GM19240 (cell line): Measurements from ENCODE around the gene AMIGO2.
"Not testable (repeated sequence)": the region's sequence is repeated elsewhere in the genome, so short reads cannot be mapped to it uniquely, and the experiment has no call there.

Source experiments
- DNase-seq: peaks from one replicate; pipeline ENCODE4 v3.0.0; 2011; ENCODE audit warnings: low spot score; ENCODE audit not compliant: insufficient read length

The AMIGO2 gene

GRCh38 chr12:47079468-47079980 is at the start of gene AMIGO2, which contains the start of gene PCED1B:
Gene AMIGO2 (minus strand): TSS chr12:47079959. CDS start chr12:47079002, 957 bp downstream.
Gene PCED1B (plus strand): TSS chr12:47079621. CDS start chr12:47235064, 155,443 bp downstream.
- DNase-seq, result no peak

- DNase-seq, result no peak
These were observed 46.5 kb upstream of the AMIGO2 start for GRCh38 chr12:47126246-47126645.

GRCh38 chr12:47124451-47124850 is 44.7 kb upstream of the AMIGO2 start:
- DNase-seq, result no peak

- no peak for DNase-seq
These were observed 44.0 kb upstream of the AMIGO2 start for GRCh38 chr12:47123730-47124129.

- no peak for DNase-seq
These were observed 42.8 kb upstream of the AMIGO2 start for GRCh38 chr12:47122602-47123001.

GRCh38 chr12:47121146-47121545 is 41.4 kb upstream of the AMIGO2 start:
- no peak for DNase-seq

- DNase-seq, result no peak
These were observed 41.0 kb upstream of the AMIGO2 start for GRCh38 chr12:47120736-47121135.

GRCh38 chr12:47117305-47117704 is 37.5 kb upstream of the AMIGO2 start:
- not testable (repeated sequence) for DNase-seq

- no peak for DNase-seq
These were observed 34.7 kb upstream of the AMIGO2 start for GRCh38 chr12:47114481-47114892.

GRCh38 chr12:47112679-47113078 is 32.9 kb upstream of the AMIGO2 start:
- DNase-seq, result no peak

- no peak for DNase-seq
These were observed 32.1 kb upstream of the AMIGO2 start for GRCh38 chr12:47111854-47112253.

- DNase-seq, result no peak
These were observed 31.6 kb upstream of the AMIGO2 start for GRCh38 chr12:47111392-47111778.

- no peak for DNase-seq
These were observed 31.1 kb upstream of the AMIGO2 start for GRCh38 chr12:47110718-47111391.

- no peak for DNase-seq
These were observed 30.3 kb upstream of the AMIGO2 start for GRCh38 chr12:47110011-47110541.

GRCh38 chr12:47107926-47108325 is 28.2 kb upstream of the AMIGO2 start:
- no peak for DNase-seq

- DNase-seq, result no peak
These were observed 27.7 kb upstream of the AMIGO2 start for GRCh38 chr12:47107446-47107845.

- no peak for DNase-seq
These were observed 26.3 kb upstream of the AMIGO2 start for GRCh38 chr12:47105914-47106674.

- DNase-seq, result no peak
These were observed 23.3 kb upstream of the AMIGO2 start for GRCh38 chr12:47102845-47103651.

GRCh38 chr12:47102406-47102805 is 22.6 kb upstream of the AMIGO2 start:
- no peak for DNase-seq

- no peak for DNase-seq
These were observed 20.4 kb upstream of the AMIGO2 start for GRCh38 chr12:47100160-47100559.

GRCh38 chr12:47099610-47100009 is 19.9 kb upstream of the AMIGO2 start:
- DNase-seq, result no peak
